GM18511 (cell line): ENCODE data around the gene YWHAH.

Source experiments
- ATAC-seq: cut with Tn5 transposase; IDR thresholded peaks from one replicate; pipeline ENCODE4 v1.9.1; 2021; ENCODE audit warnings: mild to moderate bottlenecking, moderate library complexity; ENCODE audit not compliant: unreplicated experiment

Gene YWHAH

DNA sequence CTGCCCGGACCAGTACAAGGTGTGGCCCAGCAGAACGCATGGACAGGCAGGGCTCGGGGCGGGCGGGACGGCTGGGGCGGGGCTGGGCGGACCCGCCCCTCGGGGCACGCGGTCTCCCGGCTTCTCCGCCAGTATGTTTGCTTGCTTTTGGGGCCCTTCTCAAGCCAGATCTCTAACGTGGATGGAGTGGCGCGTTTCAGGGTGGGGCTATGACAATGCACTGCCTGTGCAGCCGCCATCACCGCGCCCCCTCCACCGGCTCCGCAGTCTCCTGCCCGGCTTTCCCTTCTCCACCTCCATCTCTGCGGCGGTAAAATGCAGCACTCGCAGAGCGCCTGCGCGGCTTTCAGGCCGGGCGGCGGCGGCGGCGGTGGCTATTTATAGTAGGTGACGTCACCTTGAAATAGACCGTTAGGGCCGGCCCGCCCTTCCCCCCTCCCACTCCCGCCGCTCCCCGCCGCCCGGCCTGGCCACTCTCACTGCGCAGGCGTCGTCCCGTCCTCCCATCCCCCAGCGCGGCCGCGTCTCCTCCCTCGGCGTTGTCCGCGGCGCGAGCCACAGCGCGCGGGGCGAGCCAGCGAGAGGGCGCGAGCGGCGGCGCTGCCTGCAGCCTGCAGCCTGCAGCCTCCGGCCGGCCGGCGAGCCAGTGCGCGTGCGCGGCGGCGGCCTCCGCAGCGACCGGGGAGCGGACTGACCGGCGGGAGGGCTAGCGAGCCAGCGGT lies at the start of gene YWHAH:
YWHAH (plus strand) TSS at position 558 of the 722 bp plus-strand sequence. CDS start 199 bp downstream, outside the sequence.
- ATAC-seq: peak; percentile 74

DNA sequence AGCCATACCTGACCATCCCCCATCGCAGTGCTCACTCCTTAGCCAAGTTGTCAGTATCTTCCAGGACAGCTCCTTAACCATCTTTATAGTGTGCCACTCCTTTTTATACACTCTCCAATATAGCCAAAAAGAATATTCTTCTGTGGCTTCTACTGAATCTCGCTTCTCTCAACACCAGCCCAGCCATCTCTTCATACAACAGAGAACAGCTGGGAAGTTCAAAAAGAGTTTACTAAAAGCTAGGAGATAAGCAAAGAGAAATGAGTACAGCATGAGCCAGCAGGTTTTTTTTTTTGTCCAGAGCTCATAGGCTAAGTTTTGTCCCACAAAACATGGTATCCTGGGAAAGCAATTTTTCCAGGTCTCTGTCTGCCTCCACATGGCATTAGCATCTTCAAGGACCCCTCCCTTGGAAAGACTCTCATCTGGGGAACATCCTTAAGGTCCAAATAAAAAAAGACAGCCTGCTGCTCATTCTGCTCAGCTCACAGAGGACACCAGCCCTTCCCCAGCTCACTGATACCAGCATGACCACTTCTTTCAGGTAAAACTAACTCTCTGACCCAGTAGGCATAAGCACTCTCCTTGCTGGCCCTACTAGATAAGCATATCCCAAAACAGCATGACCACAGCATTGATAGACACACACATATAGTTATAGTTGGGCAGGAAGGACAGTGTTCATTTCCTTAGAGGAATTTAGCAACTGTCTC lies 48.8 kb upstream of the YWHAH start:
- no peak for ATAC-seq

DNA sequence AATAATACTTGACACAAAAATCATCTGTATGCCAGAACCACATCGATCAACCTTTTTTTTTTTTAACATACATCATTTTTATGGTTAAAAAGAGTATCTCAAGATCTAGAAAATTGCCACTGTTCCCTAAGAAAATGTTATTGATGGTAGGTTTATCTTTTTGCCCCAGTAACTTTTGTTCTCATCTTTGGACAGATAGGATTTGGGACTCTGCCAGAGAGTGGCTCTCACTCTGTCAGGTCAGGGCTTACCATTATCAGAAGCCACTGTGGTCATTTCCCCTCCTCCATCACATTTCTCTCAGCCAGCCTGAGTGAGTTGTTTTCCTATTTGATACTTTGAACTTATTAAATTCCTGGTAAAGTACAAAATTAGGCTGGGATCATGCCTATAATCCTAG lies 47.9 kb upstream of the YWHAH start:
- no peak for ATAC-seq

DNA sequence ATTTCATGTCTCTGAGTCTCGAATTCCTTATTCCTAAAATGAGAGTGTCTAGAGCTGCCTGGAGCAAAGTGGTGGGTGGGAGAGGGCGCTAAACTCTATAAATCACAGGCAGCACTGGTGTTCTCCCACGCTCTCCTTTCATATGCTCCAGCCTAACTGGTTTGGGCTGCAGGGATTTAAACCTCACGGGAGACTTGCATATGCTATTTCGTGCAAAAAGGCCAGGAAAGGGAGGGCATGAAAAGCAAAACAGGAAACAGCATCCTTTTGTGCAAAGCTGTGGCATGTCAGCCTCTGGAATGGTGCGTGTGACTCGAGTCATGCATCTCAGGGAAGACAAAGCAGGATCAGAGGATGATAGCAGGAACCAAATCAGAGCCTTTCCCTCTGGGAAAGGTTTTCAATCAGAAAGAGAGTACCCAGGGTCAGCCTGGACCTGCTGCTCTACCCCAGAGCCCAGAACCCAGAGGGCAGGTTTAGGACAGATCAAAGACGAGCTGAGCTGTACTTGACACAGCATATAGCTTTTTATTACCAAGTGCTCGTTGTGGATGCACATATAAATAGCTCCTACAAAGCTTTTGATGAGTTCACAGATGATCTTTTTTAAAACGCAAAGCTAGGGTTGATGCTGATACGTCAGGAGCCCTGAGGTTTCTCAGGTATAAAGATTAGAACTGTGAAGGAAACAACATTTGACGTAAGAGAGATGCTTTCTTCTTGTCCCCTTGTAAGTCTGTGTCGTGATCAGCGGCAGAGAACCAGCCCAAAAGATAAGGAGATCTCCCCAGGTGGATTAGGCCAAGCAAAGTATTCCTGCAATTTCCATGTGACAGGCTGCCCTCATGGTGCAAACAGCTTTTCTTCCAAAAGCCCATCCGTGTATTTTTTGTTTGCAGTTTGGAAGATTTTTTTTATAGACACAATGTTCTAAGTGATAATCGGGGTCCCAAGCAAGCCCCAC lies 46.2 kb upstream of the YWHAH start:
- ATAC-seq: no peak

DNA sequence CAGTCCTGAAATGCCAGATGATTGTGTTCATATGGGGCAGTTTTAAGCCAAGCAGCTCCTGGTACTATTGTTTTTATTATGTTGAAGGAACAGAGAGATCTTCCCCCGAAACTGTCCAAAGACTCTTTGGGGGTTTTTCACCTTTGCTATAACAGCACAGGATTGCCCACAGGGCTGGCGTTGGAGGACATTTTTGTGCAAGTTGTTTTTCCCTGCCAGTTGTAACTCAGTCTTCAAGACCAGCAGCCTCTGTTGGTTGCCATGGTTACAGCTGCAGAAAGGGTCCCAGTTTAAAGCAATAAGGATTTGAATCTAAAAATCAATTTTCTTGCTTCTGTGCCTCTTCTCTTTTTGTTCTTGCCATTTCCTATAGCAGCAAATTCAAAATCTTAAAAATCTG lies 45.4 kb upstream of the YWHAH start:
- no peak for ATAC-seq

DNA sequence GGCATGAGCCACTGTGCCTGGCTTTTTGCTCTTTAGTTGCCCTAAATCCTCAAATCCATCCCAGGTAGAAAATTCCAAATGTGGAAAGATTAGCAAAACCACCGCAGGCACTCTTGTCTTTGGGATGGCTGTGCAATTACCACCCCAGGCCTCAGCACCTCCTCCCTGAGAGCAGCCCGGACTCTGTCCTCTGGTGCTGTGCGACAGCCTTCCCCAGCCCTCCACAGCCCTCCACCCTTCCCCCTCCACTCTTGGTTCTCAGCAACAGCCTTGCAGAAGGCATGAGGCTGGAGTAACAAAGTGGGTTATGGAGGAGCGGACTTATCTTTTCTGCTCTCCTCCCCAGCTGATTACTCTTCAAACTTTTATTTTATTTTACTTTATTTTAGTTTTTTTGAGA lies 44.7 kb upstream of the YWHAH start:
- ATAC-seq: no peak

DNA sequence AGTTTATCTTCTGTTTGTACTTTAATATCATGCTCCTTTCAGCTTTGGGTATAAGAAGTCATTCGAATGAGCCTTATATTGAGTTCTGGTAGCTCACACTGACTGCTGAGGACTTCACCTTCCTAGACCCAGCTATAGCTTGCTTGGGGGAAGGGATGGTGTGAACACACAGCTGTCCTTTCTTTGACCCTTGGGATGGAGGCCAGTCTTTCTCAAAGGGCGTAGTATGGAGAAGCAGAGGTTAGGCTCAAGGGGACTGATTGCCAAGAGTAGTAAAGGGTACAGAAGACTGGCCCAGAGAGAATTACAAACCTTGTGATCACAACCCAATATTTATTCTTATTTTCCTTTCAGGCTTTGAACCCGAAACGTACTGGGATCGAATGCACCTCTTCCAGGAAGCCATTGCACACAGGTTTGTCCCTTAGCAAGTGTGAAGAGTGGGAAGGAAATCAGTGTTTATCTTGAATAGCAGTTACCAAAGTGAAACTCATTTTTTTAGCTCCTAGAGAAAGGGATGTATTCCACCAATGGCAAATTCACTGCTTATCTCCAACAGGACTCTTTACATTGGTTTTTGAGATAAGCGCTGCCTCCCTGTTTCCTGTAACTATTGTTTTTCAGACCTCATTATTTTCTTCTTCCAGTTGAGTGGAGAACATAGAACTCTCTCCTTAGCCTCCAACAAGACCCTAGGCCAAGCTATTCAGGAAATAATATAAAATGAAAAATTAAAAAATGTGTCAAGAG lies 42.8 kb upstream of the YWHAH start:
- no peak for ATAC-seq

DNA sequence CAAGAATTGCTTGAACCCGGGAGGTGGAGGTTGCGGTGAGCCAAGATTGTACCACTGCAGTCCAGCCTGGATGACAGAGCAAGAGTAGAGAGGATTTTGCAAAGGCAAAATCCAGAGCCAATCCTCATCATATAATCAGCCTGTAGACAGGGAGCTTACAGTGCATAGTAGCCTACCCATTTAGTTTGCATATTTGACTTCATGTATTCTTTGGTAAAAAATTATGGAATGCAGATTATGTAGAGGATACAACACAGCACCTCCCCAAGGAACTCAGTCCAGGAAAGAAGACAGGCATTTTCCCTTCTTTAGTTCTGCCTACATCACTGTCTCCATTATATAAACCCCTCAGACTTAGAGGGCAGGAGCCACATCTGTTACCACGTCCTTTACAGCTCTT lies 39.7 kb upstream of the YWHAH start:
- no peak for ATAC-seq

DNA sequence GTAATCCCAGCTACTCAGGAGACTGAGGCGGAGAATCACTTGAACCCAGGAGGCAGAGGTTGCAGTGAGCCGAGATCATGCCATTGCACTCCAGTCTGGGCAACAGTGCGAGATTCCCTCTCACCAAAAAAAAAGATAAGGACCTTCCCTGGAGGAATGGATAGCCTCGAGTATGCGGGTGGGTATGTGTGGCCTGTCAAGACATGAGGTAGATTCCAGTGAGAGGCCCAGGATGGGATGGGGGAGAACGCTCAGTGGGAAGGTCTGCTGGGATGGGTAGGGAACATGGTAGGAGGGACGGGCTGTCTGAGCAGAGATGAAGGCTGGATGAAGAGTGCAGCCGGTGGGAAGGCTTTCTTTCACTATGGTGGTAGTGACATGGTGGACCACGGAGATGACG lies 39.0 kb upstream of the YWHAH start:
- no peak for ATAC-seq

DNA sequence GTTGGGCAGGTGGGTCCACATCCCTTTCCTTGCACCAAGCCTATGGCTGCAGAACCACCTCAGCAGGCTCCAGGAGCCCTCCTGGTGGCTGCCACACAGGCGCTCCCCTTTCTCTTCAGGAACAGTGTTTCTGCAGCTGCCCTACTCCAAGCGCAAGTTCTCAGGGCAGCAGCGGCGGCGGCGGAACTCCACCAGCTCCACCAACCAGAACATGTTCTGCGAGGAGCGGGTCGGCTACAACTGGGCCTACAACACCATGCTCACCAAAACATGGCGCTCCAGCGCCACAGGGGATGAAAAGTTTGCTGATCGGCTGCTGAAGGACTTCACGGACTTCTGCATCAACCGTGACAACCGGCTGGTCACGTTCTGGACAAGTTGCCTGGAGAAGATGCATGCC lies 38.2 kb upstream of the YWHAH start:
- no peak for ATAC-seq

DNA sequence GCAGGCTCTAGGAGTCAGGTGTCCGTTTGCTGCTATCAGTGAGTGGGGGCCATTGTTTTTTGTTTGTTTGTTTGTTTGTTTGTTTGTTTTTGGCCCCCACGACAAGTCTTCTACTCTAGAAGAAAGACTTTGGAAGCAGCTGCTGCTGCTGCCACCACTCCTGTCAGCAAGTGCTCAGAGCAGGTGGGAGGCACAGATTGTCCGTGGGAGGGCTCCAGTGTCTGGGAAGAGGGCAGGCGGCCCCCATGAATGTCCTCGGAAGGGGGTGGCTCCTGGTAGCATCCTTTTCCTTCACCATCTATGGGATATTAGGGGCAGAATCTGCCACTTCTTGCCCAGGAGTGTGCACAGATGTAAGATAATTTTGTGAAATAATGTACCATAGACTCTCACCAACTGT lies 37.8 kb upstream of the YWHAH start:
- ATAC-seq: no peak

DNA sequence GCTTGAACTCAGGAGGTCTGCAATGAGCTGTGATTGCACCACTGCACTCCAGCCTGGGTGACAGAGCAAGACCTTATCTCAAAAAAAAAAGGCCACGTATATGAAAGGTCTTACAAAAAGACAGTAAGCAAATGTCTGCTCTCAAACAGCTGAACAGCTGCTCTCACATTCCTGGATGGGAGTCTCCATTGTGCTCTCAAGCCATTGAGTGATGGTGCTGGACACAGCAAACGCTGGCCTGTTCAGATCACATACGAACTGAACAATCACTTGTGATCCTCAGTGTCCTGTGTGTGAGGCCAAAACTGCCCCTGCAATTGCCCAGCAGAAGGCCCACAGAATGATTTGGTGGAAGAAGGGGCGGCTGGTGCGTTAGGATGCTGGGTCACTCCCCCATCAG lies 34.4 kb upstream of the YWHAH start:
- no peak for ATAC-seq

DNA sequence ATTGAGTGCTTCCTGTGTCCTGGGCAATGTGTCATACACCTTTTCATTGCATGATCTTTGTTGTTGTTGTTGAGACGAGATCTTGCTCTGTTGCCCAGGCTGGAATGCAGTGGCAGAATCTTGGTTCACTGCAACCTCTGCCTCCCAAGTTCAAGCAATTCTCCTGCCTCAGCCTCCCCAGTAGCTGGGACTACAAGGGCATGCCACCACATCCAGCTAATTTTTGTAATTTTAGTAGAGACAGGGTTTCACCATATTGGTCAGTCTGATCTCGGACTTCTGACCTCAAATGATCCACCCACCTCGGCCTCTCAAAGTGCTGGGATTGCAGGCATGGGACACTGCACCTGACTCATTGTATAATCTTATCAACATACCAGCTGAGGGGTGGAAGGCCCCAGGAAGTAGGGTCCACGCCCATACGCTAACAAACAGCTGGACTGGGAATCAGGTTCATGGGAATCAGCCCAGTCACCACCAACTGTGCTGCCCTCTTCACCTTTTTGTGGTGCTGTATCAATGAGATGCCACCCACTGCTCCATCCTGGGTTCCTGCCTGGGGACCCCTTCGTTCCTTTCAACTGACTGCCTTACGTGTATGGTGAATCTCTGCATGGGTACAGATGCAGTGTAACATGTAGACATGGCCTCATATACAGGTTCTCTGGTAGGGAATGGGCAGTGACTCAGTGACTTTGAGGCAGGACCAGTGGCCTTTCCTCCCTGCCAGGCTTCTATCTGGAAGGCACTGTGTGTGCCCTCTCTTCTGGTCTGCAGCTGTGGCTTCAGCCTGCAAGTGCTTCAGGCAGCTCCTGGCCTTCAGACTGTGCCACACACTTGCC lies 32.5 kb upstream of the YWHAH start:
- ATAC-seq: no peak

DNA sequence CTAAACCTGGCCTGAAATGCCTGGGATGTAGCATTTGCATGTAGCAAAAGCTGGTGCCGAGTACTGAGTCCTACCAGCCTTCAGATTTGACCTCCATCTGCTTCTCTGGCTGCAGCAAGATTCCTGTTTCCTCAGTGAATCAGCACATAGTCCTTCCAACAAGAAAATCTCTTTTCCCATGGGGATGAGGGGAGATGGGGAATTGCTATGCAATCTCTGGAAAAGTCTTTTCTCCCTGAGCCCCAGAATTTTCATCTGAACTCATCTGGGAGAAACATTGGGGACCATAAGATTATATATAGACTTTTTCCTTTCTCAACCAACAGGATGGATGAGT lies 32.0 kb upstream of the YWHAH start:
- no peak for ATAC-seq

DNA sequence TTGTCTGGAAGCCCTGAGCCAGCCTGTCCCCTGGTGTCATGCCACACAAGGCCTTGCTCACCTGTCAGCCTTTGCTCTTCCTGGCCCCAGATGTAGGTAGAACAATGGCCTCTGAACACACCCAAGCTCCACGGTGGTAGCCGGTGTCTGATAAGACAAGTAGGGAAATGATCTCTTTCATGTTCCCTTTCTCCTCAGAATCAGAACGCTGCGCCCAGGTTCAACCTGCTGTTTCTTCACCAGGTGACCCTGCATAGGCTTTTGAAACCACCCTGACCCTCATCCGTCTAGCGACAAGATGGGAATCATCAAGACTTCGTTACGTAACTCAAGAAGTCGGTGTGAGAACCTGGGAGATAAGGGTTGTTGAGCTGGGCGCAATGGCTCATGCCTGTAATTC lies 28.7 kb upstream of the YWHAH start:
- no peak for ATAC-seq

DNA sequence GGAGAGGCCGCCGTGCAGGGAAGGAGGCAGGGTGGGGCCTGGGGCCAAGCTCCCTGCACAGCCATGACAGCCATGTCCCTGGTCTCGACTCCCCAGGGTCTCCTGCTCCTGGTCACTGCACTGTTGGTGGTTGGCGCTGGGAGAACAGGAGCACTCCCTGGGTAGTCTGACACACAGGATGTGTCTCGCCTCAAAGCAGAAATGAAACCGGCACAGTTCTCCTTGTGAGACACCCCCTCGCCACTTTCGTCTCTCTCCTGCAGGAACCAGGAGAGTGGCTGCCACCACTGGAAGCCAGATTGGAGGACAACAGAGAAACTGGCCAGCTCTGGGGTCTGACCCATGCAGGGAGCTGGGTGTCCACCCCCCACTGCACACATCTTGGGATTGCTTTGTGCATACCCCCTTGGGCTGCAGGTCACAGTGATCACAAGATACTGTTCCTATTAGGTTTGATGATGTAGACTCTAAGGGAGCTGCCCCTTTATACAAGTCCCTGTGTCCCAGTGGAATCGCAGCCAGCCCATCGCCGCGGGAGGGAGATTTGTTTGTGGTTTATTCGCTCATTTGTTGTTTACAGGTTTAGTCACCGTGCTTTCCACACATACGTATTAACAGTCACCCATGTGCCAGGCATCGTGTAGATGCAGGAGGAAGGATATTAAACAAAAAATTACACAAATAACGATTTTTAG lies 27.0 kb upstream of the YWHAH start:
- ATAC-seq: peak; percentile 71

DNA sequence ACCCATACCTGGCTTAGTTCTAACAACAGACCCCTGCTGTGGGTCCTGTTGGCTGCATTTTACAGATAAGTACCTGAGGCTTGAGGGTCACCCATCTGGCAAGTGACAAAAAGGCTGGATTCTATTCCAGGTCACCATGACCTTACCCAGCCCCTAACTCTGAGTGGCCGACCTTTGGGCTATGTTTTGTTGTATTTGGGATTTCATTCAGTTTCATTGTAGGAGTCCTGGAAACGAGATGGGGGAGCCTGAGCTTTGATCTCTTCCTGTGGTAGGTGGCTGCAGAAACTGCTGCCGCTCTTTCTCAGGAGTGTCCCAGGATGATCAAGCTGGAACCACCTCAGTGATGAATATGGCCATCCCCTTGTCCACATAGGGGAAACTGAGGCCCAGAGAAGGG lies 24.6 kb upstream of the YWHAH start:
- ATAC-seq: no peak

DNA sequence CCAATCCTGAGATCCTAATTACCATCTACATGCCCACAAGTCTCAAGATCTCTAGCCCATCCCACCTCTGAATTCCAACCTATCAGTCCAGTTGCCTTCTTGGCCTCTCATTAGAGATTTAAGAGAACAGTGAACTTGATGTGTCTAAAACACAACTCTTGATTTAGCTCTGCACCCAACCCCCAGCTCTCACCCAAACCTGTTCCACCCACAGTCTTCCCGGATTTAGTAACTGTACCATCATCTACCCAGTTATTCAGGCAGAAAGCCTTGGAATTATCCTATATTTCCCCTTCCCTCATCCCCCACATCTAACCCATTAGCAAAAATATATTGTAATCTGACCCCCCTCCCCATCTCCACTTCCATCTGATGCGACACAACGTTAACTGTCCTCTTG lies 24.0 kb upstream of the YWHAH start:
- ATAC-seq: no peak

DNA sequence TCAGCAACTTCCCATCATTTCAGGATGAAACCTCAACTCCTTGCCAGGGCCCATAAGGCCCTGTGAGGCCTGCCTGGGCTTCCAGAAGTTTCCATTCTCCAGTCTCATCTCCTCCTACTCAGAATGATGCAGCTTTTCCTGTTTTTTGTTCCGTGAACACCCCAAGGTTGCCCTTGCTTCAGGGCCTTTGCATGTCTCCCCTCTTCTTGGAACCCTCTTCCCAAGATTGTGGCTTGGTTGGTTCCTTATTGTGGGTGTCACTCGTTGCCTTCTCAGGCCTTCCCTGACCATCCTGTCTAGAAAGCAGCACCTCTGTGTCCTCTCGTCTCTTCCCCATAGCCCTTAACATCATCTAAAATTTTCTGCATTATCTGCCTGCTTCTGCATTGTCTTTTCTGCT lies 23.2 kb upstream of the YWHAH start:
- ATAC-seq: no peak
